Measurements from ENCODE around the gene EXOC3.

The EXOC3 gene

GRCh38 chr5:457195-457961, 14.4 kb downstream of the EXOC3 start:
- no peak for DNase-seq (ENCODE audit: low read depth)

GRCh38 chr5:458547-459353, 15.8 kb downstream of the EXOC3 start:
- no peak for DNase-seq (ENCODE audit: low read depth)

DNA sequence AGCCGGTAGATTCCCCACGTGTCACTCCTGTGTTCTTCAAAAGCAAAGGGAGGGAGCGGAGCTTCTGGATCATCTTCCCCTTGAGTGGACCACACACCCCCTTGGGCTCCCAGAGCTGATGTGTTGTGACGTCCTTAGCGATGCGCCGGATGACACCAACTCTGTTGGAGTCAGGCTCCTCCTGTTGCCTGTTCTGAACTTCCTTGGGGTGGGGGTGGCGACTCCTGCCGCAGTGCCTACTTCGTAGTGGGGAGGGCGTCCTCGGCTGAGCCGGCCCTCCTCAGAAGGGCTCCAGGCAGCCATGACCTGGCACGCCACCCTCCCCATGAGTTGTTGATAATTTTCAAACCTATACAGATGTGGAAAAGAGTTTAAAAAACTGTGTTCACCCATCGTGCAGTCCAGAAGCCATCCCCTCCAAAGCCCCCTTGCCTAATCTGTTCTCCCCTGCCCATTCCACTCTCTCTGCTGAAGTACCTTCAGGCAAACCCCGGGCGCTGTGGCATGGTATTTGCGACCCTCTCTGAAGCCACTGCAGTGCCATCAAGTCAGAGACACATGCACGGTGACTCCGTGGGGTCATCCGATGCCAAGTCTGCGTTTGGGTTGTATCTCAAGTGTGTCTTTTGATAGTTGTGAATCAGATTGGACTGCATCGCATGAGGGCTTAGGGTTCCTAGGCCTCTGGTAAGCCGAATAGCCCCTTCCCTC, 16.7 kb downstream of the EXOC3 start:
- no peak for DNase-seq (ENCODE audit: low read depth)

- no peak for DNase-seq (ENCODE audit: low read depth)
Observed at GRCh38 chr5:460273-460625, 17.3 kb downstream of the EXOC3 start.

DNA sequence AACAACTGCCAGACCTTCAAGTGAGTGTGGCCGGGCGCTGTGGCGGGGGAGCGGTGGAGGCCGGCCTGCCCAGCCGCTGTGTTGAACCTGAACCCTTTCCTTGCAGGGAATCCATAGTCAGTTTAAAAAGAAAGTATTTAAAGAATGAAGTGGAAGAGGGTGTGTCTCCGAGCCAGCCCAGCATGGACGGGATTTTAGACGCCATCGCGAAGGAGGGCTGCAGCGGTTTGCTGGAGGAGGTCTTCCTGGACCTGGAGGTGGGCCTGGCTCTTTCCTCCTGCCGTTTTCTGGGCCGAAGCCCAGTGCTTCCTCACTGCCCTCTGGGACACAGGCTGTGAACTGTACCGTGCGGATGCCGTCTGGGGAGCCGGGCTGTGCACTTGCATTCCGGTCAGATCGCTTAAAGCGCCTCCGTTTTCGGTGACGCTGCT, 19.1 kb downstream of the EXOC3 start:
- DNase-seq (ENCODE audit: low read depth): no peak

GRCh38 chr5:463301-463700, 20.3 kb downstream of the EXOC3 start:
- DNase-seq (ENCODE audit: low read depth): no peak

DNA sequence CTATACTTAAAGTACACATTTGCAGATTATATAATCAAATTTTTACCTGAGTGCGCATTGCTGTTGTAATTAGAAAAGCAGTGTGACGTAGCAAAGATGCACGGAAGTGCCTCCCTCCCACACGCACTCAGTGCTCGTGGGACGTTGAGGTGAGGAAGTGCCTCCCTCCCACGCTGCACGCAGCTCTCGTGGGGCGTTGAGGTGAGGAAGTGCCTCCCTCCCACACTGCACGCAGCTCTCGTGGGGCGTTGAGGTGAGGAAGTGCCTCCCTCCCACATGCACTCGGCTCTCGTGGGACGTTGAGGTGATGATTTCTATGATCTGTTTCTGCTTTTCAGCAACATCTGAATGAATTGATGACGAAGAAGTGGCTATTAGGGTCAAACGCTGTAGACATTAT, 21.0 kb downstream of the EXOC3 start:
- DNase-seq (ENCODE audit: low read depth): no peak

GRCh38 chr5:464446-464842, 21.5 kb downstream of the EXOC3 start:
- DNase-seq (ENCODE audit: low read depth): no peak

GRCh38 chr5:464843-465590, 22.0 kb downstream of the EXOC3 start:
- DNase-seq (ENCODE audit: low read depth): no peak

- no peak for DNase-seq (ENCODE audit: low read depth)
Observed at GRCh38 chr5:465591-466403, 22.8 kb downstream of the EXOC3 start.

DNA sequence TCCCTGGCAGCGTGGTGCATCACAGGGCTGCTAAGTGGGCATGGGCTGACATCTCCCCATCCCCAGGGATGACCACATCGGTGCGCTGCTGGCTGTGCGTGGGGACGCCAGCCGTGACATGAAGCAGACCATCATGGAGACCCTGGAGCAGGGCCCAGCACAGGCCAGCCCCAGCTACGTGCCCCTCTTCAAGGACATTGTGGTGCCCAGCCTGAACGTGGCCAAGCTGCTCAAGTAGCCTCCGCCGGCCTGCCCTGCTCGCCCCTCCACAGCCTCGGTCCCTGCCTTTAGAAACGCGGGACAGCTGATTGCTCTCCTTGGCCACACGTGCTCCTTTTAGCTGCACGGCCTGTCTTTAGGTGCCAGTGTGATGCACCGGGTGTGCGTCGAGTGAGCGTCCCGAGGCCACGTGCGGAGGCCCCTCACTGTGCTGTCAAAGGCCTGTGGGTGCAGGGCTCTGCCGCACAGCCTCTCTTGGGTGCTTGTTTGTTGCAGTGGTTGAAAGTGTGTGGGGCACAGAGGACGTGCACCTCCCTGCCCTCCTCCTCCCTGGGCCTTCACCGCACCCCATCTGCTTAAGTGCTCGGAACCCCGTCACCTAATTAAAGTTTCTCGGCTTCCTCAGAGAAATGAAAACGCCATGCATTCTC, 23.8 kb downstream of the EXOC3 start:
- no peak for DNase-seq (ENCODE audit: low read depth)

DNA sequence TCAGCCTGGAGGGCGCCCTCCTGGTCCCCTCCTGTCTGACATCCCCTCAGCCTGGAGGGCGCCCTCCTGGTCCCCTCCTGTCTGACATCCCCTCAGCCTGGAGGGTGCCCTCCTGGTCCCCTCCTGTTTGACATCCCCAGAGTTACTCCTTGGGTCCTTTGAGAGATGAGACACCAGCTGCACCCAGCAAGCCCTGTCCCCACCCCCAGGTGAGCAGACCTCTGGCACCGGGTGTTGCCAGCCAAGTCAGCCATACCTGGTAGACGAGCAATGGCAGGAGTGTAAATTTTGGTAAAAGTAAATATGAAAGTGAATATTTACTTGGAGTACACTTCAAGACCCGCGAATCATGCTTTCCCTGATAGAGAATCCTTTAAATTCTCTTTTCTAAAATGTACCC, 25.4 kb downstream of the EXOC3 start:
- no peak for DNase-seq (ENCODE audit: low read depth)

- DNase-seq (ENCODE audit: low read depth): no peak
Observed at GRCh38 chr5:469752-470483, 26.9 kb downstream of the EXOC3 start.

- DNase-seq (ENCODE audit: low read depth): no peak
Observed at GRCh38 chr5:470961-471749, 28.2 kb downstream of the EXOC3 start.

GRCh38 chr5:471750-472058, 28.7 kb downstream of the EXOC3 start:
- no peak for DNase-seq (ENCODE audit: low read depth)

DNA sequence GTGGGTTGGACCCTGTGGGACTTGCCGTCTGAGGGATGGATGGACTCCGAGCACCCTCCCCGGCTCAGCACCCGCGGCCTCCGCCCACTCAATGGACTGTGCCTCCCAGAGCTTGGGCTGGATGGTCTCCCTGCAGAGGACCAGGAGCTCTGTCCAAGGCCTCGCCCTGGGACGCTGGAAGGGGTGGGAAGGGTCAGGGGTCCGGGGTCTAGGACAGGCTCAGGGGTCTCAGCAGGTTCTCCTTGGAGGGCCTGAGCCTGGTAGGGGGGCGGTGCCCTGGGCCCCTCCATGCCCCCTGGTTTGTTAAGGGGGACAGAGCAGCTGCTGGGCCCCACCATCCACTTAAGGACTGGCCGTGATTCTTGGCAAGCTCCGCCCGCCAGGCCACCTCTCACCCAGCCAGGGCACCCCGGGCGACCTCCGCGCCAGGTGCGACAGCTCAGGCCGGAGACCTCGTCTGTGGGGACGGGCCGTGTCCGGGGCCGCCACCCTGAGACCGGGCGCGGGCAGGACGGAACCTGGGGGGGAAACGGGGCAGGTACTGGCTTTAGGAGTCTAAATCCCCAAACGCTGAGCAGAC, 29.2 kb downstream of the EXOC3 start:
- no peak for DNase-seq (ENCODE audit: low read depth)

DNA sequence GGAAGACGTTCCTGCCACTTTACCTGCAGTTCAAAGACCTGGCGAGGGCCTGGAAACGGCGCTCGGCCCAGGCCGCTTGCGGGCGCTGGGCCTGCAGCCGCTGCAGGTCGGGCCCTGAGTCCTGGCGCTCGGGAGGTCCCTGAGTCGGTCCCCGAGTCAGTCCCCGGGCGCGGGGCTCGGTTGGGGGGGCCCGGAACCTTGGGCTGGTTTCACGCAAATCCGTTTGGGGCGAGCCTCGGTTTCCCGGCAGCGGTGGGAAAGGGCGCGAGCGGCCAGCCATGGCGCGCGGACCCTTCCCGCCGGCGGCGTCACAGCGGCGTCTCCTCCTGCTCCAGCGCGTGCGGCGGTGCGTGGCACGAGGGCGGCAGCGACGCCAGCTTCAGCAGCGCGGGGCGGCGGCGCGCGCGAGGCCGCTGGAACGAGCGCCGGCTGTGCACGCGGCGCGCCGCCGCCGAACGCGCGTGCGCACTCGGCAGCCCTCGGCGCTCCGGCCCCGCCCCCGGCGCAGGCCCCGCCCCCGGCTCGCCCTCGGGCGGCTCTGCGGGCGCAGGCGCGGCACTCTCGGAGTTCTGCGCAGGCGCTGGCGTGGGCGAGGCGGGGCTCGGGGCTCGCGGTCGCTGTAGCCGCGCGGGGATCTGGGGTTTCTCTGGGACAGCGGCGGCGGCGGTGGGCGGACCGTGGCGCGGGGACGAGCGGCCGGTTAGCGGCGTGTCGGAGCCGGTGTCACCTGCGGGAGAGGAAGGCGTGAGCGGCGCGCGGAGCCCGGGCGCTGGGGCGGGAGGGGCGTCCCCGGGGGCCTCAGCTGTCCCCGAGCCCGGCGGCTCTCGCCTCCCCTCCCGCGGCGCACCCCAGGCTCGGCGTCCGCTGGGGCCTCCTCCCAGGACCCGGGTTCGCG, 29.9 kb downstream of the EXOC3 start:
- DNase-seq (ENCODE audit: low read depth): peak; percentile 71
